OCI-LY7 (cell line): ENCODE measurements around the gene GLS. TPM values are rescaled to one million over a fixed set of nuclear protein-coding genes. Genes with fewer than 3 reads are reported as not detected.

Source experiments
- BruUV-seq: library from RNA; stranded (reverse); fragments of 400-500 nt; replicated peaks from 2 replicates; lab custom pipeline; 2021; lab: Mats Ljungman, UMichigan
- CTCF ChIA-PET: fragments of 300-600 bp; sonication (Branson Sonifier 250); formaldehyde crosslinking; loops from one replicate; lab custom pipeline; 2022; ENCODE audit warnings: antibody characterized with exemption; ENCODE audit not compliant: unreplicated experiment; lab: Charles Lee
- POLR2A ChIA-PET: fragments of 300-600 bp; sonication (Branson Sonifier 250); formaldehyde crosslinking; loops from one replicate; lab custom pipeline; 2022; ENCODE audit warnings: antibody characterized with exemption; lab: Charles Lee
- DNase-seq: peaks from one replicate; pipeline ENCODE4 v3.0.0-alpha.2; 2015; ENCODE audit warnings: low spot score
- H2AFZ ChIP-seq: fragments of 200-600 bp; sonication (generic), shearing (Covaris generic); 2 replicates; pipeline ENCODE4 v1.6.1; 2014; ENCODE audit warnings: mild to moderate bottlenecking, antibody characterized with exemption, low read length, moderate library complexity
- H3K27ac ChIP-seq: fragments of 200-600 bp; sonication (generic); 2 replicates; pipeline ENCODE4 v1.5.1; 2014; ENCODE audit warnings: mixed run types, low read depth, mild to moderate bottlenecking, moderate library complexity, low read length, inconsistent platforms; ENCODE audit not compliant: poor library complexity, severe bottlenecking
- H3K36me3 ChIP-seq: fragments of 200-600 bp; sonication (generic); 2 replicates; pipeline ENCODE4 v1.6.1; 2014; ENCODE audit warnings: mild to moderate bottlenecking, antibody characterized with exemption, low read length, moderate library complexity, mixed read lengths; ENCODE audit not compliant: insufficient read depth
- H3K4me1 ChIP-seq: fragments of 200-600 bp; sonication (generic); 2 replicates; pipeline ENCODE4 v1.5.1; 2014; ENCODE audit warnings: mild to moderate bottlenecking, low read length; ENCODE audit not compliant: insufficient read depth, poor library complexity, severe bottlenecking
- H3K4me2 ChIP-seq: fragments of 200-600 bp; sonication (generic); 2 replicates; pipeline ENCODE4 v1.6.1; 2014; ENCODE audit warnings: mild to moderate bottlenecking, low read length
- H3K4me3 ChIP-seq: fragments of 200-600 bp; sonication (generic); 2 replicates; pipeline ENCODE4 v1.5.1; 2014; ENCODE audit warnings: mild to moderate bottlenecking, low read depth, low read length; ENCODE audit not compliant: poor library complexity, severe bottlenecking
- H3K79me2 ChIP-seq: fragments of 200-600 bp; sonication (generic); 2 replicates; pipeline ENCODE4 v1.6.1; 2016; ENCODE audit warnings: low read depth, mild to moderate bottlenecking, low read length, moderate library complexity, mixed read lengths; ENCODE audit not compliant: insufficient read depth
- H3K9me2 ChIP-seq: fragments of 200-600 bp; sonication (generic); 2 replicates; pipeline ENCODE4 v1.6.1; 2016; ENCODE audit warnings: mild to moderate bottlenecking, low read length, mixed read lengths; ENCODE audit not compliant: insufficient read depth
- H3K9me3 ChIP-seq: fragments of 200-600 bp; sonication (generic); 2 replicates; pipeline ENCODE4 v1.6.1; 2014; ENCODE audit warnings: mild to moderate bottlenecking, mixed run types, low read length, mixed read lengths
- H4K20me1 ChIP-seq: fragments of 200-600 bp; sonication (generic); 2 replicates; pipeline ENCODE4 v1.6.1; 2014; ENCODE audit warnings: mild to moderate bottlenecking, antibody characterized with exemption, low read length, moderate library complexity, mixed read lengths; ENCODE audit not compliant: insufficient read depth
- EZH2phosphoT487 ChIP-seq: fragments of 200-600 bp; sonication (generic); IDR thresholded peaks from 2 replicates; pipeline ENCODE4 v1.6.1; 2018; ENCODE audit warnings: low read depth, borderline replicate concordance, mild to moderate bottlenecking, mixed run types, antibody characterized with exemption, low read length, moderate library complexity, mixed read lengths
- intact Hi-C: fragments of 100-400 bp; cut with micrococcal nuclease; formaldehyde crosslinking; loops from one replicate; pipeline ENCODE4 v1.10.0; 2022; ENCODE audit not compliant: unreplicated experiment
- total RNA-seq, 2 experiments: library from RNA; depleted of rRNA in 1 of 2; stranded (reverse); fragments of >200 nt in 1 of 2; shearing (Covaris generic) in 1 of 2; gene quantifications; 2 replicates each; pipeline ENCODE4 v1.2.3, GENCODE V29; 2014 to 2022
- TF ChIP-seq, protein P1 (sequence below): fragments of 200-600 bp; sonication (generic); conservative IDR thresholded peaks from 2 replicates; pipeline ENCODE4 v1.5.1; 2014; ENCODE audit warnings: mild to moderate bottlenecking, antibody characterized with exemption, low read length, moderate library complexity, mixed read lengths

GLS gene
- total RNA-seq, 2 experiments from 2014 or later, result 102 to 103 TPM

DNA sequence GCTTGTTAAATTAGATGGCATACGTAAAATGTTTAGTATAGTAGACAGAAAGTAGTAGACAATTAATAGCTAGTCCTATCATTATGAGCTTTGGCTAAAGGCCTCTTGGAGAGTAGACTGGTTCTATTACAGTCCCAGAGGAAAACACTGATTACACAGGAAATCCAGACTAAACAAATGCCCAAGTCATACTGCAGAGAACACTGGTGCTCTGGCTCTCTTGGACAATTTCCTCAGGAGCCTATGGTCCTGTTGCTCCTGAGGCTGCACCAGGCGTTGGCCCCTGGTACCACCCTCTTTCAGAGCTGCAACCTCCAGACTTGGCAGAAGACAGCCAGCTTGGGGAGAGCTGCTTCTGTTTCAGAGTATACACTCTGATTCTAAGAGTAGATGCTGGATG lies 91.6 kb downstream of the GLS start:
- POLR2A ChIA-PET, result interaction anchor here (0.6 to 1.8 kb wide), 3 partner anchors 10 to 420 kb away, joined by 3 to 6 read pairs (median 3); no protein-coding TSS in a partner anchor
- intact Hi-C loops, result no loop called here

DNA sequence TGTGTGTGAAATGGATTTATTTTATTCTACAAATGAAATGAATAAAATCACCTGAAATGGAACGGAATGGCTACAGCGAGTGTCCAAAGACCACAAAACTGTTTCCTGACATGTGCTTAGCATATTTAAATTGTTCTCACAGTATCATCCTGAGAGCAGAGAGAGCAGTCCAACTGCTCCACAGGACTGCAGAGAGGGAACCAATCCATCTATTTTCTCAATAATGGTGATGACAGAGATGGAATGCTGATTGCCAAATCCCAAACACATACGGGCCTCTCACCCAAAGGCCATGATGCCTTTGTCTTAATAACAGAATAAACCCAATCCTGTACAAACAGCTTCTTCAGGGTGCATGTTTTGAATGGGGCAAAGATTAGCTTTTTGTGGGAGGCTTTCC lies 92.2 kb downstream of the GLS start:
- POLR2A ChIA-PET, result interaction anchor here (0.6 to 1.1 kb wide), 3 partner anchors 11 to 79 kb away, joined by 3 to 4 read pairs (median 3); no protein-coding TSS in a partner anchor
- no peak overlapping the region for H2AFZ ChIP-seq
- no peak overlapping the region for H3K4me2 ChIP-seq
- H3K9me3 ChIP-seq, result no peaks in the 10 kb centered on the region
- no TSS peak for BruUV-seq
- 0 out of 2 replicates have a peak, but pooled peaks cover 3% of the 10 kb centered on the region for H4K20me1 ChIP-seq
- intact Hi-C loops, result no loop called here
- no peak overlapping the region for H3K4me3 ChIP-seq
- CTCF ChIA-PET, result no interaction called here
- no peaks in the 10 kb centered on the region for H3K79me2 ChIP-seq
- H3K36me3 ChIP-seq, result peaks cover 91% of the 10 kb centered on the region
- TF ChIP-seq, protein P1, sequence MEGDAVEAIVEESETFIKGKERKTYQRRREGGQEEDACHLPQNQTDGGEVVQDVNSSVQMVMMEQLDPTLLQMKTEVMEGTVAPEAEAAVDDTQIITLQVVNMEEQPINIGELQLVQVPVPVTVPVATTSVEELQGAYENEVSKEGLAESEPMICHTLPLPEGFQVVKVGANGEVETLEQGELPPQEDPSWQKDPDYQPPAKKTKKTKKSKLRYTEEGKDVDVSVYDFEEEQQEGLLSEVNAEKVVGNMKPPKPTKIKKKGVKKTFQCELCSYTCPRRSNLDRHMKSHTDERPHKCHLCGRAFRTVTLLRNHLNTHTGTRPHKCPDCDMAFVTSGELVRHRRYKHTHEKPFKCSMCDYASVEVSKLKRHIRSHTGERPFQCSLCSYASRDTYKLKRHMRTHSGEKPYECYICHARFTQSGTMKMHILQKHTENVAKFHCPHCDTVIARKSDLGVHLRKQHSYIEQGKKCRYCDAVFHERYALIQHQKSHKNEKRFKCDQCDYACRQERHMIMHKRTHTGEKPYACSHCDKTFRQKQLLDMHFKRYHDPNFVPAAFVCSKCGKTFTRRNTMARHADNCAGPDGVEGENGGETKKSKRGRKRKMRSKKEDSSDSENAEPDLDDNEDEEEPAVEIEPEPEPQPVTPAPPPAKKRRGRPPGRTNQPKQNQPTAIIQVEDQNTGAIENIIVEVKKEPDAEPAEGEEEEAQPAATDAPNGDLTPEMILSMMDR, result no peak
- TF ChIP-seq EZH2phosphoT487, result no peak
- no peak overlapping the region for H3K27ac ChIP-seq
- H3K4me1 ChIP-seq, result no peaks in the 10 kb centered on the region
- no peaks in the 10 kb centered on the region for H3K9me2 ChIP-seq
- no peak for DNase-seq

More for the DNA sequence above, 91.6 kb downstream of the GLS start:
- H3K4me3 ChIP-seq, result no peak overlapping the region
- no TSS peak for BruUV-seq
- H3K27ac ChIP-seq, result no peak overlapping the region
- CTCF ChIA-PET, result no interaction called here
- TF ChIP-seq, protein P1, result no peak
- no peak for TF ChIP-seq EZH2phosphoT487
- H3K79me2 ChIP-seq, result no peaks in the 10 kb centered on the region
- H2AFZ ChIP-seq, result no peak overlapping the region
- H3K9me3 ChIP-seq, result no peaks in the 10 kb centered on the region
- H3K4me2 ChIP-seq, result no peak overlapping the region
- peaks cover 90% of the 10 kb centered on the region for H3K36me3 ChIP-seq
- 0 out of 2 replicates have a peak, but pooled peaks cover 4% of the 10 kb centered on the region for H4K20me1 ChIP-seq
- no peaks in the 10 kb centered on the region for H3K9me2 ChIP-seq
- DNase-seq, result no peak
- no peaks in the 10 kb centered on the region for H3K4me1 ChIP-seq

DNA sequence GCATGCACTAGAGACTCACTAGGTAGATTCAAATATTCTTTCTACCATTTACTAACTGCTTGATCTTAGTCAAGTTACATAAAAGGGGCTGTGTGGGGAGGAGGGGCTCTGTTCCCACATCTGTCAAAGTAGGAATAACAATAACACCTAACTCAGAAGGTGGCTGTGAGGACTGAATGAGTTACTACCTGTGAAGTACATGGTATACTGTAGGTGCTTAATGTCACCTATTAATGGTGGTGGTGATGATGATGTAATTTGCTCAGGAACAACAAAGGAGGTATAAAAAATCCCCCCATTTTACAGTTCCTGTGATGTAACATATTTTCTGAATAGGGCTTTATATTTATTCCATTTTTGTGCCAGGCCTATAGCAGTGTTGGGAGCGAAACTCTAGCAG lies 92.6 kb downstream of the GLS start:
- intact Hi-C loops, result no loop called here
- H3K4me2 ChIP-seq, result no peak overlapping the region
- POLR2A ChIA-PET, result interaction anchor here (0.6 to 1.5 kb wide), 5 partner anchors 8 to 79 kb away, joined by 3 to 5 read pairs (median 3); no protein-coding TSS in a partner anchor
- TF ChIP-seq, protein P1, result no peak
- TF ChIP-seq EZH2phosphoT487, result no peak
- no peak overlapping the region for H2AFZ ChIP-seq
- H3K4me3 ChIP-seq, result no peak overlapping the region
- peaks cover 91% of the 10 kb centered on the region for H3K36me3 ChIP-seq
- CTCF ChIA-PET, result no interaction called here
- H4K20me1 ChIP-seq, result no peaks in the 10 kb centered on the region
- H3K79me2 ChIP-seq, result no peaks in the 10 kb centered on the region
- no TSS peak for BruUV-seq
- H3K27ac ChIP-seq, result no peak overlapping the region
- no peaks in the 10 kb centered on the region for H3K9me2 ChIP-seq
- no peak for DNase-seq
- no peaks in the 10 kb centered on the region for H3K9me3 ChIP-seq
- H3K4me1 ChIP-seq, result no peaks in the 10 kb centered on the region
